Immature natural killer cell (primary cell): ENCODE measurements around the gene MTX1. TPM values are rescaled to one million over a fixed set of nuclear protein-coding genes. Genes with fewer than 3 reads are reported as not detected.

Experiments used
- DNase-seq, 3 donors: peaks; one replicate each; pipeline ENCODE4 v3.0.0; 2022; ENCODE audit warnings: mixed read lengths in 1 of 3
- H3K27ac Mint-ChIP-seq, 6 donors: one replicate each; pipeline ENCODE4 v1.8.0; 2020; ENCODE audit warnings: mixed read lengths in 6 of 6, mild to moderate bottlenecking in 5 of 6, inconsistent platforms in 4 of 6, moderate library complexity in 3 of 6
- H3K27me3 Mint-ChIP-seq, 3 donors: one replicate each; pipeline ENCODE4 v1.8.0; 2020 to 2021; ENCODE audit warnings: low read depth in 3 of 3, mild to moderate bottlenecking in 3 of 3, mixed read lengths in 3 of 3, moderate library complexity in 3 of 3, inconsistent platforms in 1 of 3
- H3K36me3 Mint-ChIP-seq, 3 donors: one replicate each; pipeline ENCODE4 v1.8.0; 2020; ENCODE audit warnings: mixed read lengths in 3 of 3, inconsistent platforms in 2 of 3, mild to moderate bottlenecking in 2 of 3
- H3K4me1 Mint-ChIP-seq, 2 donors: one replicate each; pipeline ENCODE4 v1.8.0; 2020; ENCODE audit warnings: inconsistent platforms in 2 of 2, mild to moderate bottlenecking in 2 of 2, mixed read lengths in 2 of 2, moderate library complexity in 1 of 2
- H3K4me3 Mint-ChIP-seq, 5 donors: one replicate each; pipeline ENCODE4 v1.8.0; 2020; ENCODE audit warnings: mild to moderate bottlenecking in 5 of 5, mixed read lengths in 5 of 5, inconsistent platforms in 3 of 5, moderate library complexity in 3 of 5
- H3K9me3 Mint-ChIP-seq, 6 donors: one replicate each; pipeline ENCODE4 v1.8.0; 2020; ENCODE audit warnings: mild to moderate bottlenecking in 6 of 6, mixed read lengths in 6 of 6, inconsistent platforms in 4 of 6, moderate library complexity in 3 of 6
- polyA plus RNA-seq, 3 donors: library from polyadenylated mRNA; unstranded; fragments of 300-500 nt; fragmentation: Illumina TruSeq; gene quantifications; one replicate each; pipeline ENCODE4 v1.2.3, GENCODE V29; 2021

Gene MTX1
- polyA plus RNA-seq, 3 donors from 2014 or later: 51.1 to 62.6 (median 55.1) TPM

GRCh38 chr1:155177918-155178281 is 30.6 kb upstream of the MTX1 start:
- Mint-ChIP-seq H3K4me1 (peaks cover 28 to 29% of the 10 kb centered on the region in 2 donors), H3K9me3 (no peaks in the 10 kb centered on the region), H3K27ac (no peak overlapping the region), H3K4me3 (no peak overlapping the region), H3K36me3 (no peaks in the 10 kb centered on the region), H3K27me3 (peaks cover 5 to 12% (median 10%) of the 10 kb centered on the region in 3 donors)
- DNase-seq: no peak

- DNase-seq: no peak
Measured at GRCh38 chr1:155178441-155179111, 29.9 kb upstream of the MTX1 start.

DNA sequence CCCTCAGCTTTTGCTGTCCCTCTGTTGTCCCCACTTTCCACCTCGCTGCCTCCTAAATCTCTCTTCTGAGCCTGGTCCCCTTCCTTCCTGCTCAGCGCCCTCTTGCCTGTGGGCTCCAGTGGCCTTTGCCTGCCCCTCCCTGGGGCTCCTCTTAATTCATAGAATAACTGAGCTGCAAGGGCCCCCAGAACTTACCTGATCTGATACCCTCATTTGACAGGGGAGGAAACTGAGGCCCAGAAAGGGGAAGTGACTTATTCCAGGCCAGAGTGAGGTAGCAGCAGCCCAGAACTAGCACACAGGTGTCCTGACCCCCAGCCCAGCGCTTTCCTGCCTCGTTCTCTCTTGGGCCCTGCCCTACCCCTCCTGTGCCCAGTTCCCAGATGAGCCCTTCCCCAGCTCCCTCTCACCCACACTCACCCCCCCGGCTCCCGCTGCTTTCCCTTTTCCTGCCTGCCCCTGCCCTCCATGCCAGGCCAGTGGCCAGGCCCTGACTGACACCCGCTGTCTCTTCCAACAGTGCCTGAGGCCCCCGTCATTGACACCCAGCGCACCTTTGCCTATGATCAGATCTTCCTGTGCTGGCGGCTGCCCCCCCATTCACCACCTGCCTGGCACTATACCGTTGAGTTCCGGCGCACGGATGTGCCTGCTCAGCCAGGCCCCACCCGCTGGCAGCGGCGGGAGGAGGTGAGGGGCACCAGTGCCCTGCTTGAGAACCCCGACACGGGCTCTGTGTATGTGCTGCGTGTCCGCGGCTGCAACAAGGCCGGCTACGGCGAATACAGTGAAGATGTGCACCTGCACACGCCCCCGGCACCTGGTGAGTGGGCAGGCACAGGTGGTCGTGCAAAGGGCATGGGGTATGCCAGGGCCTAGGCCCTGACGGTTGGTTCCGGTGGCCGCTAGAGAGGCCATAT is 29.1 kb upstream of the MTX1 start:
- Mint-ChIP-seq H3K9me3 (no peaks in the 10 kb centered on the region), H3K36me3 (no peaks in the 10 kb centered on the region), H3K4me1 (peaks cover 15 to 16% of the 10 kb centered on the region in 2 donors), H3K27me3 (peaks cover 0 to 5% (median 0%) of the 10 kb centered on the region in 3 donors), H3K4me3 (no peak overlapping the region), H3K27ac (no peak overlapping the region)
- DNase-seq: no peak

More at GRCh38 chr1:155178441-155179111, 29.9 kb upstream of the MTX1 start:
- Mint-ChIP-seq H3K27me3 (peaks cover 0 to 7% (median 4%) of the 10 kb centered on the region in 3 donors), H3K4me1 (peaks cover 21 to 22% of the 10 kb centered on the region in 2 donors), H3K27ac (no peak overlapping the region), H3K4me3 (no peak overlapping the region), H3K36me3 (no peaks in the 10 kb centered on the region), H3K9me3 (no peaks in the 10 kb centered on the region)

DNA sequence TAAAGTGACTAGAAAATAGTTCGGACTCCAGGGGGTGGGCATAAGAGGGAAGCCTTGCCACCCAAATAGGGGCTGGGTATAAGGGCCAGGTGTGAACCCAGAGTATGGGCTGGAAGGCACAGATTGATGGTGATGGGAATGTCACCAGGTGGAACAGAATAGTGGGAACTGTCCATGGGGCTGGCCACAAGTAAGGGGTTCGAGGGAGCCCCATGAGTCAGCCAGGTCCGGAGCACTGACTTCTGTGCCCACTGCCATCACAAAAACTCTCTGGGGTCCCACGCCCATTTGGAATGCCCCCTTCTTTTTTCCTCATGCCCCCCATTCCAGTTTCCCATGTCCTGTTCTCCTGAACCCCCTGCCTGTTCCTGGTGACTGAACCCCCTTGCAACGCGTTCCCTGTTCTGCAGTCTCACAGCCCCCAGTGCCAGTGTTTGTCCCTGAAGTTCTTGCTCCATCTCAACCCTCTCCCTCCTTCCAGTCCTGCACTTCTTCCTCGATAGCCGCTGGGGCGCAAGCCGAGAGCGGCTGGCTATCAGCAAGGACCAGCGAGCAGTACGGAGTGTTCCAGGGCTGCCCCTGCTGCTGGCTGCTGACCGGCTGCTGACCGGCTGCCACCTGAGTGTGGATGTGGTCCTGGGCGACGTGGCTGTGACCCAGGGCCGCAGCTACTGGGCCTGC is 27.0 kb upstream of the MTX1 start:
- Mint-ChIP-seq H3K9me3 (no peaks in the 10 kb centered on the region), H3K36me3 (no peaks in the 10 kb centered on the region), H3K4me1 (peaks cover 5 to 6% of the 10 kb centered on the region in 2 donors), H3K4me3 (no peak overlapping the region), H3K27ac (no peak overlapping the region), H3K27me3 (no peaks in the 10 kb centered on the region)
- DNase-seq: no peak

GRCh38 chr1:155182052-155182550 is 26.4 kb upstream of the MTX1 start:
- no peaks in the 10 kb centered on the region for H3K4me1 Mint-ChIP-seq
- H3K4me3 Mint-ChIP-seq: no peak overlapping the region
- H3K27ac Mint-ChIP-seq: peak overlapping the region in 1 of 6 donors; percentile 29
- no peaks in the 10 kb centered on the region for H3K27me3 Mint-ChIP-seq
- H3K9me3 Mint-ChIP-seq: no peaks in the 10 kb centered on the region
- no peak for DNase-seq
- H3K36me3 Mint-ChIP-seq: no peaks in the 10 kb centered on the region

DNA sequence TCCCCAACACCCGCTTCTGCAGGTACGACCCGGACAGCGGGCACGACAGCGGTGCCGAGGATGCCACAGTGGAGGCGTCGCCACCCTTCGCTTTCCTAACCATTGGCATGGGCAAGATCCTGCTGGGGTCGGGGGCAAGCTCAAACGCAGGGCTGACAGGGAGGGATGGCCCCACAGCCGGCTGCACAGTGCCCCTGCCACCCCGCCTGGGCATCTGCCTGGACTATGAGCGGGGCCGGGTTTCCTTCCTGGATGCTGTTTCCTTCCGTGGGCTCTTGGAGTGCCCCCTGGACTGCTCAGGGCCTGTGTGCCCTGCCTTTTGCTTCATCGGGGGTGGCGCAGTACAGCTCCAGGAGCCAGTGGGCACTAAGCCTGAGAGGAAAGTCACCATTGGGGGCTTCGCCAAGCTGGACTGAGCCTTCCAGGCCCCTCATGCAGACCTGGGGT is 24.7 kb upstream of the MTX1 start:
- no peak overlapping the region for H3K4me3 Mint-ChIP-seq
- H3K4me1 Mint-ChIP-seq: peaks cover 4 to 6% of the 10 kb centered on the region in 2 donors
- peaks cover 0 to 3% (median 3%) of the 10 kb centered on the region in 3 donors for H3K27me3 Mint-ChIP-seq
- H3K9me3 Mint-ChIP-seq: no peaks in the 10 kb centered on the region
- no peaks in the 10 kb centered on the region for H3K36me3 Mint-ChIP-seq
- no peak for DNase-seq
- H3K27ac Mint-ChIP-seq: no peak overlapping the region

GRCh38 chr1:155184351-155184811 is 24.1 kb upstream of the MTX1 start:
- H3K9me3 Mint-ChIP-seq: no peaks in the 10 kb centered on the region
- no peak overlapping the region for H3K27ac Mint-ChIP-seq
- H3K4me1 Mint-ChIP-seq: peaks cover 4 to 6% of the 10 kb centered on the region in 2 donors
- peaks cover 0 to 3% (median 3%) of the 10 kb centered on the region in 3 donors for H3K27me3 Mint-ChIP-seq
- H3K36me3 Mint-ChIP-seq: no peaks in the 10 kb centered on the region
- no peak overlapping the region for H3K4me3 Mint-ChIP-seq
- no peak for DNase-seq

- Mint-ChIP-seq H3K36me3 (no peaks in the 10 kb centered on the region), H3K9me3 (no peaks in the 10 kb centered on the region), H3K4me3 (no peak overlapping the region), H3K27me3 (peaks cover 0 to 3% (median 3%) of the 10 kb centered on the region in 3 donors), H3K27ac (no peak overlapping the region), H3K4me1 (peaks cover 4 to 6% of the 10 kb centered on the region in 2 donors)
- DNase-seq: no peak
Measured at GRCh38 chr1:155184835-155185782, 23.4 kb upstream of the MTX1 start.

DNA sequence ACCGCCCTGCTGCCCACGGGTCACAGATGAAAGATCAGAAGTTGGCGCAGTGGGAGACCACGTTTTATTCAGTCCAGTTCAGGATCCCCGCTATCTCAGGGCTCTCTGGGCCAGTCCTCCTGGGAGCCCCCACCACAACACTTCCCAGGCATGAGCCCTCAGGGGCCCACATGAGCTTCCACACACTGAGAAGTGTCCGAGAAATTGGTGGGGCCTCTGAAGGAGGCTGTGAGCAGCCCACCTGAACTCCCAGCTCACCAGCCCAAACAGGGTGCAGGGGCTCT is 22.8 kb upstream of the MTX1 start:
- Mint-ChIP-seq H3K27me3 (peaks cover 0 to 3% (median 3%) of the 10 kb centered on the region in 3 donors), H3K27ac (no peak overlapping the region), H3K36me3 (no peaks in the 10 kb centered on the region), H3K9me3 (no peaks in the 10 kb centered on the region), H3K4me3 (no peak overlapping the region), H3K4me1 (peaks cover 4 to 6% of the 10 kb centered on the region in 2 donors)
- DNase-seq: no peak

DNA sequence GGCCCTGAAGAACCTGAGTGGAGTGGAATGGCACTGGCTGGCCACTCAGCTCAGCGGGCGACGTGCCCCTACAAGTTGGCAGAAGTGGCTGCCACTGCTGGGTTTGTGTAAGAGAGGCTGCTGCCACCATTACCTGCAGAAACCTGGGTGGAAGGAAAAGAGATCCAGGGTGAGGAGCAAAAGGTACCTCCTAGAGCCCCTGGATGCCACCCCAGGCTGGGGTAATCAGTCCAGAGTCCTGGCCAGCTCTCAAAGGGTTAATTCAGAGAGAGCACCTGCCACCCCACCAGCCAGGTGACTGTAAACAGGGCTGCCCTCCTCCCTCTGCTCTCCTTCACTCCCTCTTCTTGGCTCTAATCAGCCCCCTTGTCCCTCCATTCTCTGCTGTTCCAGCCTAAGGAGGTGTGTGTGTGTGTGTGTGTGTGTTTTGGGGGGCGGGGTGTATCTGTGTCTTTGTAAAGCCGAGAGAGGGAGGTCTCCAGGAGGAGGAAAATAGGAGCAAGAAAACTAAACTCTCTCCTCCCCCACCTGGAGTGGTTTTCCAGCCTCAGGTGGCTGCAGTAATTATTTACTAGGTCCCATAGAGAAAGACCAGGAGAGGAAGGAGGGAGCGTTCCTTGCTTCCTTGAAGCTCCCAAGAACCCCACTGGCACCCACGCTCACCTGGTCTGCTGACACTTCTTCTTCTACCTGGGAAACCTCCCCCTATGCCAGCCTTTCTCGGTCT is 22.3 kb upstream of the MTX1 start:
- peaks cover 0 to 3% (median 3%) of the 10 kb centered on the region in 3 donors for H3K27me3 Mint-ChIP-seq
- H3K4me3 Mint-ChIP-seq: no peak overlapping the region
- H3K36me3 Mint-ChIP-seq: no peaks in the 10 kb centered on the region
- H3K4me1 Mint-ChIP-seq: peaks cover 4 to 6% of the 10 kb centered on the region in 2 donors
- no peaks in the 10 kb centered on the region for H3K9me3 Mint-ChIP-seq
- no peak for DNase-seq
- no peak overlapping the region for H3K27ac Mint-ChIP-seq

- H3K4me3 Mint-ChIP-seq: peak overlapping the region in 1 of 5 donors; percentile 21
- no peaks in the 10 kb centered on the region for H3K36me3 Mint-ChIP-seq
Measured at GRCh38 chr1:155186794-155187455, 21.6 kb upstream of the MTX1 start.

DNA sequence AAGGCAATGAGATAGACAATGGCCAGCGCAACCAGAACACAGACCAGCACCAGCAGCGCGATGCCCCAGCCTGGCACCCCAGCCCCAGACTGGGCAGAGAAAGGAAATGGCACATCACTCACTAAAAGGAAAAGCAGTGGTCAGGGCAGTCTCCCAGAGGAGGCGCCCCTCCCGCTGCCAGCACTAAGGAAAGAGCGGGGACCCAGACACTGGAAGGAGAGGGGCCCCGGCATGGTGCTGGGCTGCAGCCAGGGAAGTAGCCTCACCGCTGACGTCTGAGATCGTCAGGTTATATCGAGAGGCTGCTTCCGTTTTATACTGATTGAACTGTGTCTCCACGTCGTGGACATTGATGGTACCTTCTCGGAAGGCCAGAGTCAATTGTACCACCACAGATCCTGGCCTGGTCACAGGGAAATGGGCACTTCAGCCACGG is 21.0 kb upstream of the MTX1 start:
- Mint-ChIP-seq H3K9me3 (no peaks in the 10 kb centered on the region), H3K27me3 (peaks cover 2 to 7% (median 6%) of the 10 kb centered on the region in 3 donors), H3K27ac (no peak overlapping the region), H3K4me1 (peaks cover 6 to 10% of the 10 kb centered on the region in 2 donors), H3K4me3 (peak overlapping the region in 1 of 5 donors; percentile 21), H3K36me3 (no peaks in the 10 kb centered on the region)
- DNase-seq: no peak

More at GRCh38 chr1:155186794-155187455, 21.6 kb upstream of the MTX1 start:
- Mint-ChIP-seq H3K4me1 (peaks cover 4 to 6% of the 10 kb centered on the region in 2 donors), H3K27ac (peak overlapping the region in 1 of 6 donors; percentile 64), H3K9me3 (no peaks in the 10 kb centered on the region), H3K27me3 (peaks cover 1 to 5% (median 3%) of the 10 kb centered on the region in 3 donors)
- DNase-seq: no peak
